Mucosa of stomach (tissue), 1 donor: ENCODE measurements around the gene GCNT1.
A peak's percentile ranks its signal among the peaks of the same experiment; 100 is the strongest.
"Not testable (repeated sequence)": the region's sequence is repeated elsewhere in the genome, so short reads cannot be mapped to it uniquely, and the experiment has no call there.

Source experiments
- H3K27me3 ChIP-seq: one replicate; pipeline ENCODE4 v1.7.0; 2013; ENCODE audit warnings: mild to moderate bottlenecking, low read length; ENCODE audit not compliant: control insufficient read depth, insufficient read depth
- H3K36me3 ChIP-seq: one replicate; pipeline ENCODE4 v1.7.0; 2013; ENCODE audit warnings: low read length; ENCODE audit not compliant: control insufficient read depth, insufficient read depth
- H3K4me1 ChIP-seq: one replicate; pipeline ENCODE4 v1.7.0; 2013; ENCODE audit warnings: mild to moderate bottlenecking, low read length; ENCODE audit not compliant: control insufficient read depth, insufficient read depth
- H3K4me3 ChIP-seq: one replicate; pipeline ENCODE4 v1.7.0; 2013; ENCODE audit warnings: low read length
- H3K9ac ChIP-seq: one replicate; pipeline ENCODE4 v1.7.0; 2013; ENCODE audit warnings: mild to moderate bottlenecking, low read length, moderate library complexity
- H3K9me3 ChIP-seq: one replicate; pipeline ENCODE4 v1.7.0; 2013; ENCODE audit warnings: mild to moderate bottlenecking, low read length, moderate library complexity; ENCODE audit not compliant: control insufficient read depth
- donor health status: Pancreatic carcinoma.

The GCNT1 gene

DNA sequence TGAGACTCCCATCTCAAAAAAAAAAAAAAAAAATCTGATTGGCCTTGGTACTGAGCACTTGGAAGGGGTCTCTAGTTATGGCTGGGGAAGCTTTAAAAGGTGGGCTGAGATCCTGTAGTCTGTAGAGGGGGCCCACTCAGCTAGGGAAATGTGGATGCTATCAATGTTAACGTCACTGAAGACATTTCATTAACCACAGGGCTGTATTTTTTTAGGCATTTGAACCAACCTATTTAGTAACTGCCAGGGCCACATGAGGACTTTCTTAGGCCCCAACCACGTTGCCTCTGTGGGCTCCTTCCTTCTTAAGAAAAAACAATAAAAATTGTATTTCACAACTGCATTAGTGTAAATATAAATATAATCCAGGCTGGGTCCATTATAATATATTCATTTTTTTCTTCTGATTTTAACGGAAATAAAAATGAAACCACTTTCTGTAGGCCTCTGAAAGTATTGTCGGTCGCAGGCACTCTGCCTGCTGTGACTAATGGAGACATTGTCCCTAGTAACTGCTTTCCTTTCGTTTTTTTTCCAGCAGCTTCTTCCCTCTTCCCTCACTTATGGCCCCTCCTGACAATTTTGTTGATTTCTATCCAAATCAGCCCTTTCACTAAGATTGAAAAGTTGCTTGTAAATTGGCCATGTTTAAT lies 71.6 kb downstream of the GCNT1 start:
- Histone ChIP-seq H3K9me3 (no peaks in the 10 kb centered on the region), H3K27me3 (no peaks in the 10 kb centered on the region), H3K9ac (peak overlapping the region; percentile 33), H3K36me3 (no peaks in the 10 kb centered on the region), H3K4me1 (peaks cover 22% of the 10 kb centered on the region), H3K4me3 (no peak overlapping the region)

DNA sequence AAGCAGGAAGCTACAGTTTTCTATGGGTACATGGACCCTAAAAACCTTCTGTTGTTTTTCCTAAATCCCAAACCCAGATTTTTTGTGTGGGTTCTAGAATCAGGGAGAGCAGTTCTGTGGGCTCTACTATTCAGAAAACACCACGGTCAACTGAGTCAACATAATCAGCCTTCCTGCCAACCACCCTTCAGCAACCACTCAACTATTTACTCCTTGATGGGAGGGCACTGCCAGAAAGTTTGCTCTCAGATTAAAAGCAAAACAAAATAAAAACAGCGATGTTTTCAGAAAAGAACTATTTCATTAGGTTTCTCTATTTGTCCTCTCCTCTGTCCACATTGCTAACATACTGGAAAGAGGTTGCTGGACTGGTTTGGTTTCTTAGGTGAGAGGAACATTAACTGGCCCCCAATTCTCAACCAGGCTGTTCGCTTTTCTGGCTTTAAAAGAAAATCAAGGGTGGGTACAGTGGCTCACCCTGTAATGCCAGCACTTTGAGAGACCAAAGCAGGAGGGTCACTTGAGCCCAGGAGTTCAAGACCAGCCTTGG lies 72.3 kb downstream of the GCNT1 start:
- no peaks in the 10 kb centered on the region for H3K9me3 ChIP-seq
- H3K9ac ChIP-seq: peak overlapping the region; percentile 33
- no peaks in the 10 kb centered on the region for H3K27me3 ChIP-seq
- no peaks in the 10 kb centered on the region for H3K36me3 ChIP-seq
- no peak overlapping the region for H3K4me3 ChIP-seq
- peaks cover 16% of the 10 kb centered on the region for H3K4me1 ChIP-seq

DNA sequence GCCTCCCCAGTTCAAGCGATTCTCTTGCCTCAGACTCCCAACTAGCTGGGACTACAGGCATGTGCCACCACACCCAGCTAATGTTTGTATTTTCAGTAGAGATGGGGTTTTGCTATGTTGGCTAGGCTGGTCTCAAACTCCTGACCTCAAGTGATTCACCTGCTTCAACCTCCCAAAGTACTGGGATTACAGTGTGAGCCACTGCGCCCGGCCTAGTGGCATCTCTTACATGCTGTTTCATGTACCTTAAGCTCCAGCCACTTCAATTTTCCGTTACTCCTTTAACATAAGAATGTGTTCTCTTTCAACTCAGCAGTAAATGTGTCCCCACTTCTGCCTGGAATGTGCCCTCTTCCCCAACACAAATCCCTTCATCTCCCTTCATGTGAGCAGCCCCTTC lies 73.9 kb downstream of the GCNT1 start:
- H3K27me3 ChIP-seq: not testable (repeated sequence)
- H3K4me1 ChIP-seq: peaks cover 19% of the 10 kb centered on the region

DNA sequence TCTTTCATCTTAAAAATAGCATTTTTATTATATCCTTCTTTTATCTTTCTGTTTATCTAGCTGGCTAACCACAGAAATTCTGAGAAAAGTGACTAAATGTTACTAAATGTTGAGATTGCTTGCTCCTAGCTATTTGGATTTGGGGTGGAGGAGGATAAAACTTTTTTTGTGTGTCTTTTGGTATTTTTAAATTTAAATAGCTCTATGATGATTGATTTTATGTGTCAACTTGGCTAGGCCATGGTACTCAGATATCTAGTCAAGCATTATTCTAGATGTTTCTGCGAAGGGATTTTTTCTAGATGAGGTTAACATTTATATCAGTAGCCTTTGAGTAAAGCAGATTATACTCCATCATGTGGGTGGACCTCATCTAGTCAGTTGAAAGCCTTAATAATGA lies 75.0 kb downstream of the GCNT1 start:
- Histone ChIP-seq H3K9ac (no peak overlapping the region), H3K9me3 (no peaks in the 10 kb centered on the region), H3K36me3 (no peaks in the 10 kb centered on the region), H3K4me1 (peaks cover 19% of the 10 kb centered on the region), H3K4me3 (no peak overlapping the region), H3K27me3 (no peaks in the 10 kb centered on the region)

More for the DNA sequence above, 73.9 kb downstream of the GCNT1 start:
- not testable (repeated sequence) for H3K9ac ChIP-seq, H3K4me3 ChIP-seq, H3K9me3 ChIP-seq, H3K36me3 ChIP-seq

- Histone ChIP-seq H3K4me3 (no peak overlapping the region), H3K36me3 (no peaks in the 10 kb centered on the region), H3K9me3 (no peaks in the 10 kb centered on the region), H3K9ac (no peak overlapping the region), H3K27me3 (no peaks in the 10 kb centered on the region), H3K4me1 (peaks cover 7% of the 10 kb centered on the region)
These were observed 78.2 kb downstream of the GCNT1 start for GRCh38 chr9:76537150-76537646.

- H3K27me3 ChIP-seq: no peaks in the 10 kb centered on the region
- H3K36me3 ChIP-seq: no peaks in the 10 kb centered on the region
- no peaks in the 10 kb centered on the region for H3K9me3 ChIP-seq
- no peak overlapping the region for H3K9ac ChIP-seq
- no peak overlapping the region for H3K4me3 ChIP-seq
- H3K4me1 ChIP-seq: peaks cover 7% of the 10 kb centered on the region
These were observed 80.2 kb downstream of the GCNT1 start for GRCh38 chr9:76539180-76539579.

GRCh38 chr9:76542360-76542759 lies 83.4 kb downstream of the GCNT1 start:
- Histone ChIP-seq H3K9ac (no peak overlapping the region), H3K4me3 (no peak overlapping the region), H3K36me3 (no peaks in the 10 kb centered on the region), H3K27me3 (no peaks in the 10 kb centered on the region), H3K4me1 (peaks cover 15% of the 10 kb centered on the region), H3K9me3 (no peaks in the 10 kb centered on the region)

GRCh38 chr9:76545191-76545590 lies 86.2 kb downstream of the GCNT1 start:
- Histone ChIP-seq H3K36me3 (no peaks in the 10 kb centered on the region), H3K9me3 (no peaks in the 10 kb centered on the region), H3K4me3 (no peak overlapping the region), H3K9ac (no peak overlapping the region), H3K27me3 (no peaks in the 10 kb centered on the region), H3K4me1 (peaks cover 13% of the 10 kb centered on the region)

DNA sequence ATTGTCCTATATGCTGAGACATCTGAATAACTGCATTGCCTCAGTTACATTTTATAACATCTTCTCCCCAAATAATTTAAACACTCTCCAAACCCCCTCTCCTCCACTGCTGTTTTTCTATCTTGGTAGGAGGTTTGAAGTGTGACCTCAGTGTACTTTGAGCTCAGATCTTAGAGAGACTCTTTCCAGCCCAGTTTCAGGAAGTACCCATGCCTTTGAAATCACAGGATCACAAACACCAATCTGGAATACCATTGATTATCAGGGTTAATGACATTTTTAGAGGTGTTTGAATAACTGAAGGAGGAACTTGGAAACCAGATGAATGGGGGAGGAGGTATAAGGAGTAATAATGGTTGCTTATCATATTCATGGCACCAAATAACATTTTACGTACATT lies 93.2 kb downstream of the GCNT1 start:
- Histone ChIP-seq H3K9ac (no peak overlapping the region), H3K4me3 (no peak overlapping the region), H3K4me1 (peaks cover 6% of the 10 kb centered on the region), H3K27me3 (no peaks in the 10 kb centered on the region), H3K9me3 (no peaks in the 10 kb centered on the region), H3K36me3 (no peaks in the 10 kb centered on the region)

DNA sequence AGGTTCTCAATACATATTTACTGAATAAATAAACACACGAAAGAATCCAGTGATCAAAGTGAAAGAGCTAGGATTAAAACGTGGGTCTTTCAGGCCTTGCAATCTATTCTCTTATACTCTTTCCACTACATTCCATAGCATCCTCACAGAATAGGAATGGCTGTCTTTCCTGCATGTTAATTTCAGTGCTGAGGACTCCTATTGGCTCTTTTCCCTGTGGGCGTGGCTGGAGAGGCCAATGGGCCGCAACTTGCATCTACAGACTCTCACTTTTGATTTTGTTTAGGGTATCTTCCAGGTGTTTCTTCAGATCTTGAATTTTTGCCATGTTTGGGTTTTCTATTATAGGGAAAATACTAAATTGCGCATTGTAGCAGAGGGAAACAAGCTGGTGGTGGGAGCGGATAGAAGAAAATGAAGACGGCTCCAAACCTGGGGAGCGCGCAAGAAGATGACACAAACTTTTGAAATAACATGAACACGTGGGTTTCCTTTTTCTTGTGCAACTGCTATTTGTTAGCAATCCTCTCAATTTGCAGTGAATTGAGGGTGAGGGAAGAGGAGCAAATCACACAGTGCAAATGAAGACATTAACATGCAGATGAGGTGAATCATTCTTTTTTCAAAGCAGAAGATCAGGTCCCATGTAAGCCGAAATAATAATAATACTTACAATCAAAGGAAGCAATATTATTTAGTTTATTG lies 93.9 kb downstream of the GCNT1 start:
- H3K4me1 ChIP-seq: peaks cover 6% of the 10 kb centered on the region
- no peak overlapping the region for H3K4me3 ChIP-seq
- H3K9me3 ChIP-seq: no peaks in the 10 kb centered on the region
- no peaks in the 10 kb centered on the region for H3K36me3 ChIP-seq
- no peaks in the 10 kb centered on the region for H3K27me3 ChIP-seq
- H3K9ac ChIP-seq: no peak overlapping the region

- Histone ChIP-seq H3K27me3 (no peaks in the 10 kb centered on the region), H3K4me1 (peaks cover 6% of the 10 kb centered on the region), H3K9me3 (no peaks in the 10 kb centered on the region), H3K9ac (no peak overlapping the region), H3K36me3 (no peaks in the 10 kb centered on the region), H3K4me3 (no peak overlapping the region)
These were observed 94.7 kb downstream of the GCNT1 start for GRCh38 chr9:76553680-76554079.
